Fibroblast of pulmonary artery (primary cell): ENCODE data around the gene TUBB3.
"Not testable (repeated sequence)": the region's sequence is repeated elsewhere in the genome, so short reads cannot be mapped to it uniquely, and the experiment has no call there.

Source experiments
- DNase-seq: peaks from one replicate; pipeline ENCODE4 v3.0.0-alpha.2; 2010; ENCODE audit warnings: low read depth
- H3K4me3 ChIP-seq: replicated peaks from 2 replicates; pipeline ENCODE4 v1.5.1; 2011; ENCODE audit warnings: low read depth, mild to moderate bottlenecking, control low read depth, low read length, moderate library complexity
- TF ChIP-seq, protein P1 (sequence below): IDR thresholded peaks from 2 replicates; pipeline ENCODE4 v1.5.1; 2011; ENCODE audit warnings: mild to moderate bottlenecking, control low read depth, low read length, inconsistent platforms; ENCODE audit errors: missing control alignments

TUBB3 gene

DNA sequence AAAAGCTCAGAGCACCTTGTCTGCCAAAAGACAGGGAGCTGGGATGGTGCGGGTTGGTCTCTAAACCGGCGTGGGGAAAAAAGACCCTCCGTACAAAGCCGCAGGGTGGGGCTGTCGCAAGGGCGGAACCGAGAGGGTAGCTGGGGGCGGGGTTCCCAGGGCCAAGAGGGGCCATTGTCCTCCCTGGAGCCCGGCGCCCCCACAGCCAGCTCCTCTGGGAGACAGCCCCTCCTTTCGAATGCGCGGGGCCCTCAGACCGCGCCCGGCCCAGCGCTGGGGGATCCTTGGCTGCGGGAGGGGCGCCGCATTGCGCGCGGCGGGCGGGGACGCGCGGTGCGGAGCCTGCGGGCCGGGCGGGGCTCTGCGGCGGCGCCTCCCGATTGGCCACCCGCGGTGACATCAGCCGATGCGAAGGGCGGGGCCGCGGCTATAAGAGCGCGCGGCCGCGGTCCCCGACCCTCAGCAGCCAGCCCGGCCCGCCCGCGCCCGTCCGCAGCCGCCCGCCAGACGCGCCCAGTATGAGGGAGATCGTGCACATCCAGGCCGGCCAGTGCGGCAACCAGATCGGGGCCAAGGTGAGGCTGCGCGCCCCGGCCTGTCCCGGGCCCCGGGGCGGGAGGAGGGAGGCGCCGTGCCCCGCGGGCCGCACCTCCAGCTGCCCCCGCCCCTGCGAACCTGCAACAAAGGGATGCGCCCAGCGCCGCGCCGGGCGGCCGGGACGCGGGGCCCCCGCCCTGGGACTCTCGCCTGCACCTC is at the start of gene TUBB3:
Gene TUBB3 (plus strand): TSS at position 459 of the 756 bp plus-strand sequence. CDS start 60 bp downstream, at position 519.
- TF ChIP-seq, protein P1, sequence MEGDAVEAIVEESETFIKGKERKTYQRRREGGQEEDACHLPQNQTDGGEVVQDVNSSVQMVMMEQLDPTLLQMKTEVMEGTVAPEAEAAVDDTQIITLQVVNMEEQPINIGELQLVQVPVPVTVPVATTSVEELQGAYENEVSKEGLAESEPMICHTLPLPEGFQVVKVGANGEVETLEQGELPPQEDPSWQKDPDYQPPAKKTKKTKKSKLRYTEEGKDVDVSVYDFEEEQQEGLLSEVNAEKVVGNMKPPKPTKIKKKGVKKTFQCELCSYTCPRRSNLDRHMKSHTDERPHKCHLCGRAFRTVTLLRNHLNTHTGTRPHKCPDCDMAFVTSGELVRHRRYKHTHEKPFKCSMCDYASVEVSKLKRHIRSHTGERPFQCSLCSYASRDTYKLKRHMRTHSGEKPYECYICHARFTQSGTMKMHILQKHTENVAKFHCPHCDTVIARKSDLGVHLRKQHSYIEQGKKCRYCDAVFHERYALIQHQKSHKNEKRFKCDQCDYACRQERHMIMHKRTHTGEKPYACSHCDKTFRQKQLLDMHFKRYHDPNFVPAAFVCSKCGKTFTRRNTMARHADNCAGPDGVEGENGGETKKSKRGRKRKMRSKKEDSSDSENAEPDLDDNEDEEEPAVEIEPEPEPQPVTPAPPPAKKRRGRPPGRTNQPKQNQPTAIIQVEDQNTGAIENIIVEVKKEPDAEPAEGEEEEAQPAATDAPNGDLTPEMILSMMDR: no peak
- peak within 1 kb of the TSS; percentile 83 for H3K4me3 ChIP-seq
- peak; percentile 82 for DNase-seq

DNA sequence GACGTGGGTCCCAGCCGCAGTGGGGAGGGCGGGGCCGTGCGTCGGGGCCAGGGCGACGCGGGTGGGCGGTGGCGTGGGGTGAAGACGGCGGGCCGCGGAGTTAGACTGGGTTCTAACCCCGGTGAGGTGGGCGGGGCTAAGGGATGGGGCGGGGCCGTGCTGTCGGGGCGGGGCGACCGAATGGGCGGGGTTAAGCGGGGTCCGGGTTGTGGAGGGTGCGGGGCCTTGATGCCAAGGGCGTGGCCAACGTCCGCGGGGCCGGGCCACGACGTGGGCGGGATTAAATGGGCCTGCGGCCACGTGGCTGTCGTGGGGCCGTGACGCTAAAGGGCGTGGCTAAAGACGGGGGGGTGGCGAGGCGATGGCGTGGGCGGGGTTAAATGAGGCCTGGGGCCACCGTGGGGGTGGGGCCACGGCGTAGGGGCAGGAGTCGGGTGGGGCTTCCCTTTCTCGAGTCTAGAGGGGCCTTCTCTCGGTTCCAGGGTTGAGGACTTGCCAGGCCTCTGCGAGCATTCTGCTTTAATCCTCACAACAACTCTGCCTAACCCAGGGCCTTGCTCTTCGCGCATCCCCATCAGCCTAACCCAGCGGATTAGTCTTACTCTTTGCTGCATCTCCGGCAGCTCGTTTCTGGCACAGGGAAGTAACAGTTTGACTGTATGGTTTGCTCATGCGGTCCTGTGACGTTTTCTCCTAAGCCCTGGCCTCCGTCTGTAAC is 49.0 kb upstream of the TUBB3 start:
- TF ChIP-seq, protein P1: no peak

DNA sequence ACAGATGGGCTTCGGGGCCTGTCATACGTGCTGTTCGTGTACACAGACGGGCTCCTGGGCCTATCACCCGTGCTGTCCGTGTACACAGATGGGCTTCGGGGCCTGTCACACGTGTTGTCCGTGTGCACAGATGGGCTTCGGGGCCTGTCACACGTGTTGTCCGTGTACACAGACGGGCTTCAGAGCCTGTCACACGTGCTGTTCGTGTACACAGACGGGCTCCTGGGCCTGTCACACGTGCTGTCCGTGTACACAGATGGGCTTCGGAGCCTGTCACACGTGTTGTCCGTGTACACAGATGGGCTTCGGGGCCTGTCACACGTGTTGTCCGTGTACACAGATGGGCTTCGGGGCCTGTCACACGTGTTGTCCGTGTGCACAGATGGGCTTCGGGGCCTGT is 44.0 kb upstream of the TUBB3 start:
- not testable (repeated sequence) for H3K4me3 ChIP-seq, DNase-seq

More for the DNA sequence above, 49.0 kb upstream of the TUBB3 start:
- DNase-seq: peak; percentile 98
- peak overlapping the region; percentile 91 for H3K4me3 ChIP-seq

DNA sequence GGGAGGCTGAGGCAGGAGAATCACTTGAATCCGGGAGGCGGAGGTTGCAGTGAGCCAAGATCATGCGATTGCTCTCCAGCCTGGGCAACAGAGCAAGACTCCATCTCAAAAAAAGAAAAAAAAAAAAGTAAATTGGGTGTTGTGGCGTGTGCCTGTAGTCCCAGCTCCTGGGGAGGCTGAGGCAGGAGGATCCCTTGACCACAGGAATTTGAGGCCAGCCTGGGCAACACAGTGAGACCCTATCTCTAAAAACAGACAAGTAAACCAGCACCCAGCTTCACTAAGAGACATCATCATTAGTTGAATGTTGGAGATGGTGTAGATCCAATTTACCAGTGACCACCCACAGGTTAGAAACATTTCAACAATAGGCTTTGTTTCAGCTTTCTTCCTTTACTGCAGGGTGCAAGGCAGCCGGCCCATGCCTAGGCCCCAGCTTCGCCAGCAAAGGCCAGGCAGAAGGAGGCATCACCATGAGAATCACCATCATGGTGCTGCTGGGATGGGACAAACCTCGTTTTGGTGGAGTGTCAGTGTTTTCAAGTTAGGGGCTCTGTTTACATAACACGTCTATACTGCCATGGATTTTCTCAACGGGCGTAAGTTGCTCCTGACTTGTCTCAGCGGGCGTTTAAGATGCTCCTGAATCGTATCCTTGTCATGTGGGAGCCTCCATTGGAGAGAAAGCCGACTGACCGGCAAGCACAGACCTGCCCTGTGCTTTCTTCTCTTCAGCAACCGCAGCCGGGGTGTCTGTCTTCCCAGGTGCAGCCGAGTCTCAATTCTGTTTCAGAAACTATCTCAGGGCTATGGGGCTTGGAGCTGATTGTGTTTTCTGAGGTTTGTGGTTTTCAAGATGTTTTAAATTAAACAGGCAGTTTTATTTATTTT is 42.4 kb upstream of the TUBB3 start:
- TF ChIP-seq, protein P1: no peak
- no peak for DNase-seq
- H3K4me3 ChIP-seq: no peak overlapping the region

DNA sequence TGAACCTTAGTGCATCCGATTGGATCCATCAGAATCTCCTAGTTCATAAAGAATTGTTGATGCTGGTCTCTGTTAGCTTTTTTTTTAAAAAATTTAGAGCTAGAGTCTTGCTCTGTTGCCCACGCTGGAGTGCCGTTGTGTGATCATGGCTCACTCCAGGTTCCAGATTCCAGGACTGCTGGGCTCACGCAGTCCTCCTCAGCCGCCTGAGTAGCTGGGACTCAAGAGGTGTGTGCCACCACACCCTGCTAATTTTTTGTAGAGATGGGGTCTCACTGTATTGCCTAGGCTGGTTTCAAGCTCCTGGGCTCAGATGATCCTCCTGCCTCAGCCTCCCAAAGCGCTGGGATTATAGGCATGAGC is 41.8 kb upstream of the TUBB3 start:
- TF ChIP-seq, protein P1: no peak
- DNase-seq: no peak
- H3K4me3 ChIP-seq: no peak overlapping the region

DNA sequence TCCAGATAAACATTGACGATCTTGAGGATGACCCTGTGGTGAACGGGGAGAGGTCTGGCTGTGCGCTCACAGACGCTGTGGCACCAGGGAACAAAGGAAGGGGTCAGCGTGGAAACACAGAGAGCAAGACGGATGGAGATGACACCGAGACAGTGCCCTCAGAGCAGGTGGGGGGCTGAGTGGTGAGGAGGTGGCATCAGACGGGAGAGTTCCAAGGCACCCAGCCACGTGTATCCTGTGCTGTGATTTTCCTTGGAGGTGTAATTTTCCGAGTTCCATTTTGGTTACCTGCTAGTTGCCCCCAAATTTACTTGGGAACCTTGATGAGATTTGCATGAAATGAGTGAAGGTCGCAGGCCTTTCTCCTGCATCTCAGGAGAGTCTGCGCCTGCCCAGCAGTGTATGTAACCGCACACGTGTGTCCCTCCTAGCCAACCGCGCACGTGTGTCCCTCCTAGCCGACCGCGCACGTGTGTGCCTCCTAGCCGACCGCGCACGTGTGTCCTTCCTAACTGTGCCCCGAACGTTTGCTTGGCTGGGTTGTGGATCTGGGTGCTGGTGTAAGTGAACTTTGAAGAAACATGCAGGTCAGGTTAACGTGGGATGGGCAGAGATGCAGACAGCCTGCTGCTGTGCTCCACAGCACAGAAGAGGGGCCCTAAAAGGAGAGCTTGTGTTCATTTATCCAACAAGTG is 39.6 kb upstream of the TUBB3 start:
- TF ChIP-seq, protein P1: no peak
- no peak overlapping the region for H3K4me3 ChIP-seq
- no peak for DNase-seq
